HL-60 (cell line): ENCODE data around the gene DUS2.

Source experiments
- GABPA ChIP-seq: IDR thresholded peaks from 2 replicates; pipeline ENCODE4 v1.6.1; 2012; ENCODE audit warnings: low read depth
- POLR2AphosphoS5 ChIP-seq: IDR thresholded peaks from 2 replicates; pipeline ENCODE4 v1.6.1; 2012; ENCODE audit warnings: low read depth
- TF ChIP-seq, protein P1 (sequence below): IDR thresholded peaks from one replicate; pipeline ENCODE4 v1.5.1; 2011; ENCODE audit warnings: low read length, control low read depth, inconsistent platforms; ENCODE audit not compliant: insufficient read depth

DNA sequence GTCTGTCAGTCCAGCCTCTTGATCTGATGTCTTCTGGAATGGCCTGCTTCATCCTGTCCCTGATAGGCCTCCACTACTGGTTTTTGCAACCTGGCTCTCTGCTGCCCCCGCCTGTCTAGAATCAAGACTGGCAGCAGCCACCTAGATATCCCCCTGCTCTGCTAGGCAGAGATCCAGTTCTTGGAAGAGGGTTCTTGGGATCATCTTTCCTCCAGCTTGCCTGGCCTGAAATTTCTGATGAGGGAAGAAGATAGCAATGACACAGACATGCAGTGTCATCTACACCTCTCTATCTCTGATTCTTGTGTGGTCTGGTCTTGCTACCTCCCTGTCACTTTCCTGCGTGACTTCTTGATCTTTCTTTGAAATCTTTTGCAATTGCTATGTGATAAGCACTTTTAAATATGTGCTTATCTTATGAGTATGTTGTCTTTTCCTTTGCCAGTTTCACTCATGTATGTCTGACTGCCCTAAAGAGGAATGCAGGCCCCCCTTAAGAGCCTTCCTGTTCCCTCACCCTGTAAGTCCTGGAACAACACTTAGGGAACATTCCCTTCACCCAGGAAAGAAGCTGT lies 41.8 kb downstream of the DUS2 start:
- TF ChIP-seq, protein P1, sequence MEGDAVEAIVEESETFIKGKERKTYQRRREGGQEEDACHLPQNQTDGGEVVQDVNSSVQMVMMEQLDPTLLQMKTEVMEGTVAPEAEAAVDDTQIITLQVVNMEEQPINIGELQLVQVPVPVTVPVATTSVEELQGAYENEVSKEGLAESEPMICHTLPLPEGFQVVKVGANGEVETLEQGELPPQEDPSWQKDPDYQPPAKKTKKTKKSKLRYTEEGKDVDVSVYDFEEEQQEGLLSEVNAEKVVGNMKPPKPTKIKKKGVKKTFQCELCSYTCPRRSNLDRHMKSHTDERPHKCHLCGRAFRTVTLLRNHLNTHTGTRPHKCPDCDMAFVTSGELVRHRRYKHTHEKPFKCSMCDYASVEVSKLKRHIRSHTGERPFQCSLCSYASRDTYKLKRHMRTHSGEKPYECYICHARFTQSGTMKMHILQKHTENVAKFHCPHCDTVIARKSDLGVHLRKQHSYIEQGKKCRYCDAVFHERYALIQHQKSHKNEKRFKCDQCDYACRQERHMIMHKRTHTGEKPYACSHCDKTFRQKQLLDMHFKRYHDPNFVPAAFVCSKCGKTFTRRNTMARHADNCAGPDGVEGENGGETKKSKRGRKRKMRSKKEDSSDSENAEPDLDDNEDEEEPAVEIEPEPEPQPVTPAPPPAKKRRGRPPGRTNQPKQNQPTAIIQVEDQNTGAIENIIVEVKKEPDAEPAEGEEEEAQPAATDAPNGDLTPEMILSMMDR = peak; percentile 79
- TF ChIP-seq POLR2AphosphoS5 (no peak), GABPA (no peak)
